Mucosa of stomach (tissue), 1 donor: ENCODE results near the gene ING1.
"Not testable (repeated sequence)": the region's sequence is repeated elsewhere in the genome, so short reads cannot be mapped to it uniquely, and the experiment has no call there.

Source experiments
- H3K27me3 ChIP-seq: one replicate; pipeline ENCODE4 v1.7.0; 2013; ENCODE audit warnings: mild to moderate bottlenecking, low read length; ENCODE audit not compliant: control insufficient read depth, insufficient read depth
- H3K36me3 ChIP-seq: one replicate; pipeline ENCODE4 v1.7.0; 2013; ENCODE audit warnings: low read length; ENCODE audit not compliant: control insufficient read depth, insufficient read depth
- H3K4me1 ChIP-seq: one replicate; pipeline ENCODE4 v1.7.0; 2013; ENCODE audit warnings: mild to moderate bottlenecking, low read length; ENCODE audit not compliant: control insufficient read depth, insufficient read depth
- H3K4me3 ChIP-seq: one replicate; pipeline ENCODE4 v1.7.0; 2013; ENCODE audit warnings: low read length
- H3K9ac ChIP-seq: one replicate; pipeline ENCODE4 v1.7.0; 2013; ENCODE audit warnings: mild to moderate bottlenecking, low read length, moderate library complexity
- H3K9me3 ChIP-seq: one replicate; pipeline ENCODE4 v1.7.0; 2013; ENCODE audit warnings: mild to moderate bottlenecking, low read length, moderate library complexity; ENCODE audit not compliant: control insufficient read depth
- donor health status: Pancreatic carcinoma.

ING1 gene

DNA sequence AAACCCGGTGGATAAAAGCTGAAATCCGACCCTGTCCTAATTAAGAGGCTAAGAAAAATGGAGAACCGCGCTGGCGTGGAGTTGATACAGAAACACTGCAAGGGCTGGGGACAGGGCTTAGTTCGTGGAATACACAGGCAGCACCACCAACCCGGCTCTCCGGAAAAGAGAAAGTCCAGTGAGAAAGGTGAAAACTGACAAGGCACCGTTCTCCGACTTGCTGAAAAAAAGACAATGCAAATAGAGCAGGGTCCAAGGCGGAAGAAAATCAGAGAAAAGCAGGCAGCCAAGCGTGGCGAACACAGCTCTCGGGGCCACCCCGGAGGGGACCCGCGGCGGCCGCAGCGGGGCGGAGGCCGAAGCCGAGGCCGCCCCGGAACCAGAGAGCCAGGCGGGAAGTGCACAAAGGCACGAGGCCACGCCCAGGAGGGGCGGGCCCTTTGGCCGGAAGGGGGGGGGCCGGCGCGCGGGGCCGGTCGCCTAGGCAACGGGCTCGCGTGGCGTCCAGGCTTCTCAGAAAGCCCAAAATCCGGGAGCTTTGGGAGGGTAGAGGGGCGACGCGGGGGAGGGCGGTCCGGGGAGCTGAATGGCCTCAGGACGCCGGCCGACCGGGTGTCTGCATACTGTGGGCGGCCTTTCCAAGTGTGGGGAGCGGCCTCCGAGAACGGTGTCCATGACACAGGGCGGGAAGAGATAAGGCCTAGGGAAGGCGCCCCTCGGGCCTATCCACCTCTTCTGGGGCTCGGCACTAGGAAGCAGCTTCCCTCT is 1.2 kb upstream of the ING1 start:
- no peaks in the 10 kb centered on the region for H3K9me3 ChIP-seq
- H3K27me3 ChIP-seq, result no peaks in the 10 kb centered on the region
- peak overlapping the region; percentile 94 for H3K4me3 ChIP-seq
- no peaks in the 10 kb centered on the region for H3K36me3 ChIP-seq
- H3K4me1 ChIP-seq, result peaks cover 11% of the 10 kb centered on the region
- H3K9ac ChIP-seq, result peak overlapping the region; percentile 95

DNA sequence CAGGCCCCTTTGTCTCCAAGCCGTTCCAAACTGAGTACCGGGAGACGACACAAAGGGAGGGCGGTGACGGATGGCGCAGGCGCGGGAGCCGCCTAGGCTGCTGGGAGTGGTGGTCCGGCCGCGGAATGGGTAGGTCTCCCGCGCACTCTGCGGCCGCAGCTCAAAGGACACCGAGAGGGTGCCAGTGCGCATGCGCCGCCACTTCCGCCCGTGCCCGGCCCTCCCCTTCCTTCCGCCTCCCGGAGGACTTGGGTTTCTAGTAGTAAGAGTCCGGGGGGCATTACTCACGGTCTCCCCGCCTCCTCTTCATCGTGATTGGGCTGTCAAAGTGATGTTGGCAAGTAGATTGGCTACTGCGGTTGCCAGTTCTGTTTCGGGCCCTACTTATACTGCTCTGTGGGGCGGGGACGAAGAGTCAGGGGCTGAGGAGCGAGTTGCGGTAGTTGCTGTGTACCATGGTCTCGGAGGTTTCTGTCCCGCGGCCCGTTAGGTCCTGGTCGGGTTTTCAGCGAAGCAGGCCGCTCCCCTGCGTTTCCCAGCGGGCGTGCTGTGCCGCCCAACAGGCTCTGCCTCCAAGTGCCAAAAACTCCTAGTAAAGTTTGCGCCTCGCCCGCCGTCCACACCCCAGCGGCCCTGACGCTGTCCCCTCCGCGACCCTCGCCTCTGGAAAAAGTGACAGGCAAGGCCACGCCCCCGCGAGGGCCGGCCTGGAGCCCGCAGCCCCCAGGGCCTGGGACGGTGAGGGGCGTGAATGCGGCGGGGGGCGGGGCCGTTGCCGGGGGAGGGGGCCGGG is 455 bp upstream of the ING1 start:
- H3K9ac ChIP-seq, result peak overlapping the region; percentile 95
- H3K4me3 ChIP-seq, result peak overlapping the region; percentile 94
- no peaks in the 10 kb centered on the region for H3K9me3 ChIP-seq
- peaks cover 15% of the 10 kb centered on the region for H3K4me1 ChIP-seq
- no peaks in the 10 kb centered on the region for H3K36me3 ChIP-seq
- no peaks in the 10 kb centered on the region for H3K27me3 ChIP-seq

DNA sequence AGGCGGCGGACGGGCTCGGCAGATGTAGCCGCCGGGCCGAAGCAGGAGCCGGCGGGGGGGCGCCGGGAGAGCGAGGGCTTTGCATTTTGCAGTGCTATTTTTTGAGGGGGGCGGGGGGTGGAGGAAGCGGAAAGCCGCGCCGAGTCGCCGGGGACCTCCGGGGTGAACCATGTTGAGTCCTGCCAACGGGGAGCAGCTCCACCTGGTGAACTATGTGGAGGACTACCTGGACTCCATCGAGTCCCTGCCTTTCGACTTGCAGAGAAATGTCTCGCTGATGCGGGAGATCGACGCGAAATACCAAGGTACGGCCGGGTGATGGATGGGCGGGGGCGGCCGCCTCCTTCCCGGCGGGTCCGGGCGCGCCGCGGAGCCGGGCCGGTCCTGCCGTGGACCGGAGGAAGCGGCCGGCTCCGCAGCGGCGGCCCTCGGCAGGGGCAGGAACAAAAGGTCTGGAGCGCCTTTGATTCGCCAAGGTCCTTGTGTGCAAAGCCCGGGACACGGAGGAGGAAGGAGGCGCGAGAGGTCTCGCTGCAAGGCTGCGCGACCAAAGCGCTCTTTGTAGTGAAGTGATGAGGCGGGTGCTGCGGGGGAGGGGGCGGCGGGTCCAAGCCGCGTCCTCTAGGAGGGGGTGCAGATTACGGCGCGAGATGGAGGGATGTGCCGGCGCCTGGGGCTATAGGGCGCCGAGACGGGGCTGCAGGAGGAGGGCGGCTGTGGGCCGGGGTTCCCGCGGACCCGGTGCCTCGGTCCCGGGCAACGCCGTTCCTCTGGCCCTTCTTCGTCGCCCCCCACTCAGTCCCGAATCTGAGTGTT is 689 bp downstream of the ING1 start:
- Histone ChIP-seq H3K4me1 (peaks cover 15% of the 10 kb centered on the region), H3K27me3 (no peaks in the 10 kb centered on the region), H3K36me3 (no peaks in the 10 kb centered on the region), H3K4me3 (peak overlapping the region; percentile 38), H3K9ac (peak overlapping the region; percentile 83), H3K9me3 (no peaks in the 10 kb centered on the region)

DNA sequence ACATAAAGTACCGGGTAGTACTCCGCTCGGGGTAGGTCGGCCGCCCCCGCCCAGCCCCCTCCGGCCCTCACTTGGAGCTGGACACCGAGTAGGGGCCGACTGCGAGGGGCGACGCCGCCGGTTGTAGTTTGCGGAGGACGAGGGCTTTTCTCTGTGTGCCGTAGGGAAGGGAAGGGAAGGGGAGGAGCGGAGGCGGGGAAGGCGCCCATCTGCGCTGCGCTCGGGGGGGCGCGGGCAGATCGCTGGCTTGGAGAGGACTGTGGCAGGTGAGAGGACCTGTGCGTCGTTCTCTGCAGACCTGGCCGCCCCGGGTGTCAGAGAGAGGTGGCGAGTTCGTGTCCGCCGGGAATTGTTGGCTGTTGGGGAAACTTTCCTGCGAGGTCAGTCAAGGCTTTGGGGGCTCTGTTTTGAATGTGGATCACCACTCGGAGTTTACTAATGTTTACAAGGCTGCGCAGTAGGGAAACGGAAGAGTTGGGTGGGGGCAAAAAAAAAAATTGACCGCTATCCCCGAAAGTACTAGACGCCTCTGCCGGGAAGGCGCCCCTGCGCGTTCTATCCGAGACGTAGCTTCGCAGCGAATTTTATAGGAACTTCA is 1.4 kb downstream of the ING1 start:
- Histone ChIP-seq H3K36me3 (no peaks in the 10 kb centered on the region), H3K4me1 (peaks cover 15% of the 10 kb centered on the region), H3K9ac (peak overlapping the region; percentile 83), H3K4me3 (peak overlapping the region; percentile 38), H3K9me3 (no peaks in the 10 kb centered on the region), H3K27me3 (no peaks in the 10 kb centered on the region)

DNA sequence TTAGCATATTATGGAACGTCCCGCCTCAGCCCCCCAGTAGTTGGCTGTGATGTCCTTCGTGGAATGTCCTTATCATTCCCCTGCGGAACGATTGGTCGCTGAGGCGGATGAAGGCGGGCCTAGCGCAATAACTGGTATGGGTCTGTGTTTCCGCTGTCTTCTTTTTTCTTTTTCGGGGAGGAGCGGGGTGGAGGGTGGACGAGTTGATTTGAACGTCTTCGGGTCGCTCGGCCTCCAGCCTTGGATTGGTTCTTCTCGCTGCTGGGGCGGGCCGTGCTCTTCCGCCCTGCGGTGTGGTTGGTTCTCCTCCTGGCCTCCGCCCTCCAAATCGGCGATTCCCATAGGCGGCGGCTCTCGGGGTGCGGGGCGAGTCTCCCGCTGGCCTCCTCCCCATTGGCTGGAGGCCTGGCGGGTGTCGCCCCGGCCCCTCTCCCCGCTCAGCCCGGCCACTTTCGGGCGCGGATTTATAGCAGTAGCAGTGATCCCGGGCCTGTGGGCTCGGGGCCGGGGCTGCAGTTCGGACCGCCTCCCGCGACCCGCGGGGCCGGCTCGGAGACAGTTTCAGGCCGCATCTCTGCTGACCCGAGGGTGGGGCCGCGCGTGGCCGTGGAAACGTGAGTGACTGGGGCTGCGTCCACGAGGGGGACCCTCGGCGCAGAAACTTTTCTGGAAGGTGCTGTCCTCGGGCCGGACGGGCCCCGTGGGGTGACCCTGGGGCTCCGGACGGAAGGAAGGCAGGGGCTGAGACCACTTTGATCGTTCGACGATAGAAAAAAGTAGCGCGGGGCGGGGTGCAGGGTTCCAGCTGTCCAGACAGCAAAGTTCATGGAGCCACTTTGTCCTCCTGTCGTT is 2.1 kb downstream of the ING1 start:
- Histone ChIP-seq H3K27me3 (no peaks in the 10 kb centered on the region), H3K4me1 (peaks cover 15% of the 10 kb centered on the region), H3K9ac (peak overlapping the region; percentile 93), H3K36me3 (no peaks in the 10 kb centered on the region), H3K9me3 (no peaks in the 10 kb centered on the region), H3K4me3 (peak overlapping the region; percentile 71)

DNA sequence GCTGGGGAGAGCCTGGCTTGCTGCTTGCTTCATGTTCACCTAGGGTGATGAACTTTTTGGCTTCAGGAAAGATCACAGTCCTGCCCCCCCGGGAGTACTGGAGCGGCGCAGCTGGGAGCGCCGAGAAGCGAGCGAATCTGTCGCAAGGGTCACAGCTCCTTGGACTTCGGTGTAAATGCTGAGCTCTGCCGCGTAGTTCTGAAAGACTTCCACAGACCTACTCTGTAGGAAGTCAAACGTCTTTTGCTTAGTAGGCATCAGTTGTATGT is 2.7 kb downstream of the ING1 start:
- H3K9ac ChIP-seq, result peak overlapping the region; percentile 93
- peaks cover 13% of the 10 kb centered on the region for H3K4me1 ChIP-seq
- H3K27me3 ChIP-seq, result no peaks in the 10 kb centered on the region
- no peaks in the 10 kb centered on the region for H3K36me3 ChIP-seq
- H3K9me3 ChIP-seq, result no peaks in the 10 kb centered on the region
- H3K4me3 ChIP-seq, result peak overlapping the region; percentile 71

DNA sequence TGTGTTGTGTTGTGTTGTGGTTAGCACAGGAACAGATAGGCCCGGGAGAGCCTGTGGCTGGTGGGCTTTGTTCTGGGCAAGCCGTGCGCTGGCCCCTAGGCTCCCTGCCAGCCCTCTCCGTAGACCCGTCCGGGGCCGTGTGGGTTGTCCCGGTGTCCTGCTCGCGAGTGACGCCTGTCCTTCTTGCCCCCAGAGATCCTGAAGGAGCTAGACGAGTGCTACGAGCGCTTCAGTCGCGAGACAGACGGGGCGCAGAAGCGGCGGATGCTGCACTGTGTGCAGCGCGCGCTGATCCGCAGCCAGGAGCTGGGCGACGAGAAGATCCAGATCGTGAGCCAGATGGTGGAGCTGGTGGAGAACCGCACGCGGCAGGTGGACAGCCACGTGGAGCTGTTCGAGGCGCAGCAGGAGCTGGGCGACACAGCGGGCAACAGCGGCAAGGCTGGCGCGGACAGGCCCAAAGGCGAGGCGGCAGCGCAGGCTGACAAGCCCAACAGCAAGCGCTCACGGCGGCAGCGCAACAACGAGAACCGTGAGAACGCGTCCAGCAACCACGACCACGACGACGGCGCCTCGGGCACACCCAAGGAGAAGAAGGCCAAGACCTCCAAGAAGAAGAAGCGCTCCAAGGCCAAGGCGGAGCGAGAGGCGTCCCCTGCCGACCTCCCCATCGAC is 5.7 kb downstream of the ING1 start:
- peaks cover 8% of the 10 kb centered on the region for H3K4me1 ChIP-seq
- H3K9me3 ChIP-seq, result no peaks in the 10 kb centered on the region
- H3K36me3 ChIP-seq, result no peaks in the 10 kb centered on the region
- H3K4me3 ChIP-seq, result no peak overlapping the region
- no peaks in the 10 kb centered on the region for H3K27me3 ChIP-seq
- no peak overlapping the region for H3K9ac ChIP-seq

DNA sequence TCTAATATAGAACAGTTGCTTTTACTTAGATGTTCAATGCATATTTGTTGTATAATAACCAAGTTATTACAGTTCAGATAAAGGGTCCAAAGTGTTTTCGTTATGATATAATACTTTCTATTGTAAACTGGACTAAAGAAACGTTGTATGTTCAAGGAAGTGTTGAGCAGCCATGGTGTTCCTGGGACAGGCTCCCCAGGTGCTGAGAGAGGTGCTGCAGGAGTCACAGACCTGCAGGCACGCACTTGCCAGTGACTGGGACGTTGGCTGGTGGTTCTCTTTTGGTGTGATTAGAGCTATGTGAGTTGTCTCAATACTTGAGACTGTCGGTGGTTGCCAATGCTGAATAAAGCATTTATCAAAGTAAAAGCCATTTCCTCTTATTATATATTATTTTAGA is 9.5 kb downstream of the ING1 start:
- no peaks in the 10 kb centered on the region for H3K27me3 ChIP-seq
- no peak overlapping the region for H3K9ac ChIP-seq
- H3K4me3 ChIP-seq, result no peak overlapping the region
- no peaks in the 10 kb centered on the region for H3K36me3 ChIP-seq
- no peaks in the 10 kb centered on the region for H3K4me1 ChIP-seq
- no peaks in the 10 kb centered on the region for H3K9me3 ChIP-seq

DNA sequence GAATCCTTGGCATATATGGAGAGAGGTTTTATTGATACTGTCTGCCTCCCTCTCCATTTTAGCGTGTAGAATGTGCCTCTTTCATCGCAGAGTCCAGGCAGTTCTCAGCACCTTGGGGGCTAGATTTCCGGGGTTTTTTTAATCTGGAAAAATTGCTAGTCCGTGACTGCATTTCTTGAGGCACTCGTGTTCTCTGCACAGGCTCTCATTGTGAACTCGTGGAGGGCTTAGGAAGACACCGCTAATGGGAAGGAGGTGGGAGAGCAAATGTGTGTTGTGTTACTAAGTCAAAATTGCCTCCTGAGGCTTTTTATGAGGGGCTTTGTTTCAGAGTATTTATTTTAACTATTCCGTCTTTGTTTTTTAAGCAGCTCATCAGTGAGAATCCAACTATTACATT is 10.1 kb downstream of the ING1 start:
- Histone ChIP-seq H3K9me3 (no peaks in the 10 kb centered on the region), H3K27me3 (no peaks in the 10 kb centered on the region), H3K36me3 (no peaks in the 10 kb centered on the region), H3K9ac (no peak overlapping the region), H3K4me1 (no peaks in the 10 kb centered on the region), H3K4me3 (no peak overlapping the region)

DNA sequence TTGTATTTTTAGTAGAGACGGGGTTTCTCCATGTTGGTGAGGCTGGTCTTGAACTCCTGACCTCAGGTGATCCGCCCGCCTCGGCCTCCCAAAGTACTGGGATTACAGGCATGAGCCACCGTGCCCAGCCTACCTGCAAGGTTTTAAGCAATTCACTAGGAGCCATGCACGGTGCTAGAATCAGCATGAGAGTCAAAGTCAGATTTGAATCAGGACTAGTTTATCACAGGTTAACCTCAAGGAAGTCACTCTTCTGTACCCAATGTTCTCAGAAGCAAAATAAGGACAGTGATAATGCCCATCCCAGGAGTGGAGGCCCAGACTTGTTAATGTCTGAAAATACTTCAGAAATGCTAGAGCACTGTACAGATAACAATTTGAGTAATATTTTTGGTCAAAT is 12.7 kb downstream of the ING1 start:
- H3K36me3 ChIP-seq, H3K4me3 ChIP-seq, H3K27me3 ChIP-seq, H3K9ac ChIP-seq, H3K4me1 ChIP-seq, H3K9me3 ChIP-seq: not testable (repeated sequence)

DNA sequence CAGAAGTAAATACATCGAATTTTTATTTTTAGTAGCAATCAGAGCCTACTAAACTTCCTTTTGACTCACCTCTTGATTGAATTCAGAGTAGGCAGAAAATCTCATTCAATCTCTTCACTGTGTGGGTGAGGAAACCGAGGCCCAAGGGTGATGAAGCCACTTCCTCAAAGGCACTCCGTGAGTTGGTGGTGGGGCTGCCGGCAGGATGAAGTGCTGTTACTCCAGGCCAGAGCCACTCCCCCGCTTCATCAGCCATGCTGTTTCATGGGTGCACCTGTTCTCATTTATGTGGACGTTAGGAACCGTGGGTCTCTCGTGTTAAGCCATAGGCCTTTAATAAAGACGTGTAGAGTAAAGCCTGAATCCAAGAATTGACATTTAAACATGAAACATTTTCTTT is 13.2 kb downstream of the ING1 start:
- Histone ChIP-seq H3K4me1 (no peaks in the 10 kb centered on the region), H3K36me3 (no peaks in the 10 kb centered on the region), H3K9me3 (no peaks in the 10 kb centered on the region), H3K4me3 (no peak overlapping the region), H3K9ac (no peak overlapping the region), H3K27me3 (no peaks in the 10 kb centered on the region)
